HG03469 (cell line): ENCODE measurements around the gene DUS2.

Experiments
- ATAC-seq: cut with Tn5 transposase; IDR thresholded peaks from one replicate; pipeline ENCODE4 v1.9.1; 2021; ENCODE audit warnings: mild to moderate bottlenecking, moderate library complexity, moderate number of reproducible peaks; ENCODE audit not compliant: unreplicated experiment

DUS2 gene

DNA sequence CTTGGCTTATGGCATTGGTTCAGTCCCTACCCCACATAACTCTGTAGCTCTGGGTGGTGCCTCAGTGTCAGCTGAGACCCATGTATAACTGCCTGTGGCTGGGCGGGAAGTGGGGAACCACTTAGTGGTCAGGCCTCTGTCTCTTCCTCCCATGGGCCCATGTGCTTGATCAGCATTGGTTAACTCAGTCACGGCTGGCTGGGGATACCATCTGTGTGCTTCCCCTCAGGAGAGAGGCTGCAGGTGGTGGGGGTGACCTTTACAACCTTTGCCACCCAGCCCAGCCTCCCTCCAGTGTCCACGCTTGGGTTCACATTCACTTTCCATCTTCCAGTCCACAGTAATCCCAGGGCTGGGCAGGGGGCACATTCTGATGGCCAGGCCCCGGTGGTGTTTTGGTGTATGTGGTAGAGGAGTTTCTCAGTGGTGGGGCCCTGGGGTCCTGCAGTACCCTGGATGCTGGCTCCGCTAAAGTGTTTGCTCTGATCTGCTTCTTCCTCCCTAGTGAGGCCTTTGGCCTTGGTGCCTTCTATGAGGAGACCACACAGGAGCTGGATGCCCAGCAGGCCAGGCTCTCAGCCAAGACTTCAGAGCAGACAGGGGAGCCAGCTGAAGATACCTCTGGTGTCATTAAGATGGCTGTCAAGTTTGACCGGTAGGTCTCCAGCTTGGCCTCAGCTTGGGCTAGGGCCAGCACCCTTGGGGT is 51.9 kb downstream of the DUS2 start:
- peak; percentile 63 for ATAC-seq

DNA sequence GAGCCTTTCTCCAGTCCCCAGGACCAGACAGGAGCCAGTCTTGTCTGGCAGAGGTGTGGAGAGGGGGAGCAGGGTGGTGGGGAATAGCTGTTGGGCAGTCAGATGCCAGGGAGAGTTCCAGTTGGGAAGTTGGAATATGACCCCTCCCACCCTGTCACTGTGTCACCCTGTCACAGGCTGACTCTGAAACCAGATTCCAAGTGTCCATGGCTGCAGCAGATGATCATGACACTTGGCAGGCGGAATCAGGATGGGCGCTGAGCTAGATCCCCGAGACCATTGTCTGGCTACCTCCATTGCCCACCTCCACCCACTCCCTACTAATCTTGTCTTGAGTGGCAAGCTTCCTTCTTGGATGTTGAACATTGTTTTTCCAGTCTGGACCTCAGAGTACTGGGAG is 52.9 kb downstream of the DUS2 start:
- ATAC-seq = no peak

DNA sequence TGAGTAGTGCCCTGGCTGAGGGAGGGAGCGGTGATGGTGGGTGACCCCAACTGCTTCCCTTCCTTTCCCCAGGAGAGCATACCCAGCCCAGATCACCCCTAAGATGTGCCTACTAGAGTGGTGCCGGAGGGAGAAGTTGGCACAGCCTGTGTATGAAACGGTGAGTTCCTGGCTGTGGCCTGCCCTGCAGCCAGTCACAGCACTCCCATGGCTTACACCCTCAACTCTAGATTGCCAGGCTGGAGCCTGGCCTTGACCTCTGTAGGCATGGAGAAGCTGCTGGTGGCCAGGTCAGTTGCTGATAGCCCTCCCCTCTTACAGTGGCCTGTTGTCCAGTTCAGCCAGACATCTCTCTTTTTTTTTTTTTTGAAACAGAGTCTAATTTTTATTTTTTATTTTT is 53.5 kb downstream of the DUS2 start:
- no peak for ATAC-seq

DNA sequence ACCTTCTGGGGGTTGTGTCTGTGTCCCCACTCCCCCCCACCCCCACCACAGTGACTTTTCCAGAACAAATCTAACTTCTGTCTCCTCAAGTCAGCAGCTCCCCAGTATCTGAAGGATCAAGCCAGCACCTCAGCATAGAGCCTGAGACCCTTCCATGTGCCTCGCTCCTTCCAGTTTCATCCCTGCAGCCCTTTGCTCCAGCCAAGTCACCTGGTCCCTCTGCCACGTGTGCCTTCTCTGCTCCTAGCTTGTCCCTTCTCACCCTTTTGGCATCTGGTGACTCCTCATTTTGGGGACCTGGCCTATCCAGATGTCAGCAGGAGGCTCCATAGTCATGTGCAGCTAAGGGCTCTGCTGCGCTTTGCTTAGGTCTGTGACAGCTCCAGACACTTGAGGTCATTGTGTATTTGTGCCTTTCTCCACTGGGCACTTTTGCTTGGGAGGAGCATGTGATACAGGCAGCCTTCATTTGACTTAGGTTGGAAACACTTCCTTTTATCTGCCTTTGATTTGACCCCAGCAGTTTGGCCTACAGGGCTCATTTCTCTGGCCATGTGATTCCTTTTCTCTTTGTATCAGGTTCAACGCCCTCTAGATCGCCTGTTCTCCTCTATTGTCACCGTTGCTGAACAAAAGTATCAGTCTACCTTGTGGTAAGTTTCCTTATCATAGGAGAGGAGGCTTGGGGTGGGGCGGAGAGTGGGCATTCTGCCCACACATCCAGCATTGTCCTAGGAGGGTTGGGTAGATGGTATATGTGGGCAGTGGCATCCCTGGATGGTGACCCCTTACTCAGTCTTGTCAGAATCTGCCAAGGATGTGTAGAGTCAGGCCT is 55.0 kb downstream of the DUS2 start:
- no peak for ATAC-seq

DNA sequence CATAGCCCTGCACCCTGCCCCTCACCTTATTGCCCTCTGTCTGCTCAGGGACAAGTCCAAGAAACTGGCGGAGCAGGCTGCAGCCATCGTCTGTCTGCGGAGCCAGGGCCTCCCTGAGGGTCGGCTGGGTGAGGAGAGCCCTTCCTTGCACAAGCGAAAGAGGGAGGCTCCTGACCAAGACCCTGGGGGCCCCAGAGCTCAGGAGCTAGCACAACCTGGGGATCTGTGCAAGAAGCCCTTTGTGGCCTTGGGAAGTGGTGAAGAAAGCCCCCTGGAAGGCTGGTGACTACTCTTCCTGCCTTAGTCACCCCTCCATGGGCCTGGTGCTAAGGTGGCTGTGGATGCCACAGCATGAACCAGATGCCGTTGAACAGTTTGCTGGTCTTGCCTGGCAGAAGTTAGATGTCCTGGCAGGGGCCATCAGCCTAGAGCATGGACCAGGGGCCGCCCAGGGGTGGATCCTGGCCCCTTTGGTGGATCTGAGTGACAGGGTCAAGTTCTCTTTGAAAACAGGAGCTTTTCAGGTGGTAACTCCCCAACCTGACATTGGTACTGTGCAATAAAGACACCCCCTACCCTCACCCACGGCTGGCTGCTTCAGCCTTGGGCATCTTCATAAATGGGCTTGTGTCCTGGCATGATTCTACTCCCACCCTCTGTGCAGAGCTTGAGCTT is 55.8 kb downstream of the DUS2 start:
- ATAC-seq = no peak

DNA sequence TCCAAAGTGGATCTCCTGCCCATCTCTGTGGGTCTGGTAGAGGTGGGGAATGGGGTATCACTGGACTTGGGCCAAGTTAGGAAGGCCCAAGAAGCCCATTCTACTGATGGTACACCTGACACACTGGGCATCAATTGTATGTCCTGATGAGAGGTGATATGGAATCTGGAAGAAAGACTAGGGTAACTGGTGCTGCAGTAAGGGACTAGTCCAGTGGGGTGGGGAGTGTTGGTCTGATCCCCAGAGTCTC is 56.2 kb downstream of the DUS2 start:
- ATAC-seq = no peak

DNA sequence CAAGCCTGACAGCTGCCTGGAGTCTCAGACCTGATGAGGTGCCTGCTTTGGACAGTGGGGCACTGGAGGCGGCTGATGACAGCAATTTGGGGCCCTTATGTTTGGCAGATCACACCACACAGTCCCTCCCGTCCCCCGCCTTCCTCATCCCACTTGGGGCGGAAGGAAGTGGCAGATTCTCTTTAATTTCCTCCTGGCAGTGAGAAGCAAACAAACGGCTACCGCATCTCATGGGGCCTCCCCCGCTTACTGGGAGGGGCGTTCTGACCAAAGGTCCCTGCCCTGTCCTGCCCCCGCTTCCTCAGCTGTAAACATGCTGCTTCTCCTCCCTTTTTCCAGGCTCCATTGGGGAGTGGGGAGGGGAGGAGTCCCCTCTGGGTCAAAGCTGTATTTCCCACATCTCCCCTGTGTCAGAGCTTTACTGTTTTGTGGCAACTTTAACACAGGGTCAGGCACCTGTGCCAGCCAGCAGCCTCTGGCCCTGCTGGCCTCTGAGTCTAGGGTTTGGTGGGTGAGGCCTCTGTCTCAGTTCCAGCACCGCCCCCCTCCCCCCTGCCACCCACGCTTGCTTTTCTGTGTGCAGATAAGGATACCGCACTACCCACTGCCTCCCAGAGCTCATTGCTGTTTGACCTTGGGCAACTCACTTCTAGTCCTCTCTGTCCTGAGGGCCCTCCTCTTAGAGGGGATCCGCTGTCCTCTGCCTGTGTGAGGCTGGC is 56.7 kb downstream of the DUS2 start:
- no peak for ATAC-seq

DNA sequence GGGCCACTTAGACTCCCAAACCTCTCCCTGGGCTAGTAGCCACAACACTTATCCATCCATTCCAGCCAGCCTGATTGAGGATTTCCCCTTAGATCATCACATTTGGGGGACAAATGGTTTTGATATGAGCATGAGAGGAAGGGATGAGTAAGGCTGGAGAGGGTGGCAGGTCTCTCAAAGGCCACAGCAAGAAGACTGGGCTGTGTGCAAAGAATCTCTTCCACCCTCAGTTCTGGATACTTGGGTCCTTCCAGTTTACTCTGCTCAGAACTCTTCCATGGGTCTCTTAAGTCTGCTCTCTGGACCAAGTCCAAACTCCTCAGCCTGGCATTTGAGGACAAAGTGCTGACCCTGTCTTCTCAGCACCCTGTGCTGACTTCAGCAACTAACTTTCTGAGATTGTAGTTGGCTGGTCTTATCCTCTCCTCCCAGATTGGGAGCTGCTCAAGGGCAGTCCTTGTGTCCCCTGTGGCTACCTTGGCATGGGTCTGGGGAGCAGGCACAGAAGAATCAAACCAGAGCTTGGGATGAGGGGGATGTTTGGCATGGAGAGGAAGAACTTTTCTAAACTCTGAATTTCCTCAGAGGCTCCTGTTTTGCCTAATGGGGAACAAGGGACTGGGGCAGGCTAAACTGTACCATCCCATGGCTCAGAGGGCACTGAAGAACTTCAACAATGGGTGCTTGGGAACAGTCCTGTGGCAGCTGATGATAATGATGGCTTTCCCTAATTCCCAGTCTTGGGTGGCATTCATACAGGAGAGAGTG is 59.0 kb downstream of the DUS2 start:
- no peak for ATAC-seq

DNA sequence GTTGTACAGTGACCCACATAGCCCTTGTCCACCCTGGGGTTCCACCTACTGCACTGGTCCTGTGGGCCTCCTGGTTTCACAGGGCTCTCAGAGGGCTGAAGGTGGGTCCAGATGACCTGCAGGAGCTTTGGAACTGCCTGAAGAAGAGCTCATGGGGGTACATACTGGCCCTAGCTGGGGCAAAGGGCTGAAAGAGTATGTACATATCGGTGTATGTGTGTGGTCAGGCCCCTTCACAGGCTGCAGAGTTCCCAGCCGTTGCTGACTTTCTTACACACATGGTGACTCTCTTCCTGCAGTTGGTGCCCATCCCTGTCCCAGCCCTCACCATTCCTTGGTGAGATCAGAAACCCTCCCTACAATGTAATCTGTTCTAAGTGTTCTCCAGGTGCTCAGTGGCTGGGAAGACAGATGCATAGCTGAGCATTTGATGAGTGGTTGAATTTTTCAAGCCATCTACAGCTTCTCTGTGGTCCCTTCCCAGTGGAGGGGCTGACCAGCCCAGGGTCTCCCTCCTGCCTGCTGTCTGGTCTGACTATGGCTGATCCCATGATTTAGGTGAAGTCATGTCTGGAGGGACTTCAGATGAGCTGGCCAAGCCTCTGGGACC is 59.6 kb downstream of the DUS2 start:
- ATAC-seq = no peak

DNA sequence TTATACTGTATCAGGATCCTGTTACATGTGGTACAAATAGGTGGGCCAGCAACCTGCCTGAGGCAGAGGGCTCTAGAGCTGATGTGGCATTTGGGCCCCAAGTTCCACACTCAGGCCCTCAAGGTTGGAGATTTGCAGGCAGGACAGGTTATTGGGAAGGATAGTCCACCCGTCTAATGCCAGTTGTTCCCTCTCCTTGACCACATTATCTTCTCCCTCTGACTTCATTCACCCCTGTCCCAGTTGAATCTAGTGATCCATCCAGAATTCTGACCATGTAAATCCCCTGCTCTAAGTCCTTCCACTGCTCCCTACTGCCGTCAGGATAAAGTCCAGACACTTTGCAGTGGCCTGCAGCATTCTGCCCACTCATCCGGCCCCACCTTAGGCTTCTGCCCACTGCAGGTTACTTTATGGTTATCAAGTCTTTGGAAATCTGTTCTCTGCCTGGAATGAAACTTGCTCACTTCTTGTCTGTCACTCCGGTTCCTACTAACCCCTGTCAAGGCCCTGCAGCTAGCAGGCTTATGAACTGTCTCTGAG is 60.2 kb downstream of the DUS2 start:
- ATAC-seq = no peak

DNA sequence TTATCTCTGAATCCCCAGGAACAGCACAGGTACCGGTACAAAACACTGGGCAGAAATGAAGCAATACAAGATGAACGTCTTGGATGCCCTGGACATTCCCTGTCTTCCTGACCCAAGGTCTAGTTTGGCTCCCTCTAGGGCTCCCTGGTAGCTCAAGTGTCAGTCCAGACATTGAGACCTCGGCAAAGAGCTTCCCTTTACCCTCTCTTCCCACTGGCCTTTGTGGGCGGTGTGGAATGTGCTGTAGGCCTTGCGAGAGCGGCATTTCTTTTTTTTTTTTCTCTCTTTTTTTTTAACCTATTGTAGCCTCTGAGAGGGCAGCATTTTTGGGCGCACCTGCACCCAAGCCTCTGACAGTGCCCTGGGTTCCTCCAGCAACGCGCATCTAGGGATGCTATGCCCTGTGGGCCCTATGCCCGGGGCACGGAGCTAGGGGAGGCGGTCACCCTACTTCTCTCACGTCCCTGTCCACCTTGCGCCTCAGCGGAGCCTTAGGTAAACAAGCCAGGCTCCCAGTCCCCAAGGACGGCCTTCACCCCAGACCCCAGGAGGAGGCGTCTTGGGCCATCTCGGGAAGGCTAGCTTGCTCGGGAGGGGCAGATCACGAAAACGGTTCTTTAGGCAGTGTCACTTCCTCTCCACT is 60.9 kb downstream of the DUS2 start:
- ATAC-seq = no peak

DNA sequence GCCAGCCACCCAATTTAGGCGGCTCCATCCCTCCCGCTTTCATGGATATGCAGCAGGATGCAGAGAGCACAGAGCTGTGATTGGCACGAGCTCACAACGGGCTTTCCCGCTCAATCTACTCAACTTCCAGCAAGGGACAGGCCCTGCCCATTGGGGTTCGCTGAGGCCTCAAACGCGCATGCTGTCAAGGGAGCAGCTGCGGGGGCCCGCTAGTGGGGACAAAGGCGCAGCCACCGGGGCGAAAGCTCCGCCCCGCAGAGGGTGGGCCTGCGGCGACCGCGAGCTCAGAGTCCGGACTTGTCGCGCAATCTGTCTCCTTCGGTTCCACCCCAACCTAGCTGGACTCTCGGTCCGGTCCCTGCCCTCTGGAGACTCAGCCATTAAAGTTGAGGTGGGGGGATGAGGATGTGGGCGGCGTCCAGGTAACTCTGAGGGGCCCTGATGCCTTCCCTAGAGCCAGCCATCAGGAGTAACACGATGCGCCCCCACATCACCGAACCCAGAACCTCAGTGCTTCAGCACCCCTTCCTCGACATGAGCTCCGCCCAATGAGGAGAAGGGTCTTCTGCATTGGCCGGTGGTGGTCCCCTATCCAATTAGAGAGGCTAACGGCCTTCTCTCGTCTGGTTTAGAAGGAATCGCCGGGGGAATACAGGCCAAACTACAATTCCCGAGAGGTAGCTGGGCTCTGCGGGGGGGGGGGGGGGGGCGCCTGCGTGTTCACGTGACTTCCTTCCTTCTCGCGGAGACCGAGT is 61.6 kb downstream of the DUS2 start:
- peak; percentile 32 for ATAC-seq

DNA sequence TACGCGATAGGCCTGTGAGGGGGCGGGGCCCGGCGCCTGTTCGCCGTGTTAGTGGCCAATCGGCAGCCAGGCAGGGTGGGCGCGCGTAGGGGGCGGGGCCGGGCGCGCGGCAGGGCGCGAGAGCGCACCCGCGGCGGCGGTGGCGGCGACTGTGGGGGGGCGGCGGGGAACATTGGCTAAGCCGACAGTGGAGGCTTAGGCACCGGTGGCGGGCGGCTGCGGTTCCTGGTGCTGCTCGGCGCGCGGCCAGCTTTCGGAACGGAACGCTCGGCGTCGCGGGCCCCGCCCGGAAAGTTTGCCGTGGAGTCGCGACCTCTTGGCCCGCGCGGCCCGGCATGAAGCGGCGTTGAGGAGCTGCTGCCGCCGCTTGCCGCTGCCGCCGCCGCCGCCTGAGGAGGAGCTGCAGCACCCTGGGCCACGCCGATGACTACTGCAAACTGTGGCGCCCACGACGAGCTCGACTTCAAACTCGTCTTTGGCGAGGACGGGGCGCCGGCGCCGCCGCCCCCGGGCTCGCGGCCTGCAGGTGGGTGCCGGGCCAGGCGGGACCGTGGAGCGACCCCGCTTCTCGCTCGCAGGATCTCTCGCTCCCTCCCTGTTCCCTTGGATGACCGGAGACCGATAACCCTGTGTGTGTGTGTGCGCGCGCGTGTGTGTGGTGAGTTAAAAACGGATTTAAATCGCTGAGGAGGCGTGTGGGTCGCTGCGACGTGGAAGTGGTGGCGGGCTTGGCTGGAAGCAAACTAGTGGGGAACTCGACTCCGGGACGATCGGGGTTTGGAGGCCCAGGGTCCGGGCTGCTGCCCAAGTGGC is 62.4 kb downstream of the DUS2 start, which contains the start of gene NFATC3:
Gene NFATC3, plus strand, starts transcription at position 112 of the 813 bp plus-strand sequence. Its CDS starts 312 bp downstream, at position 424.
- peak; percentile 29 for ATAC-seq

DNA sequence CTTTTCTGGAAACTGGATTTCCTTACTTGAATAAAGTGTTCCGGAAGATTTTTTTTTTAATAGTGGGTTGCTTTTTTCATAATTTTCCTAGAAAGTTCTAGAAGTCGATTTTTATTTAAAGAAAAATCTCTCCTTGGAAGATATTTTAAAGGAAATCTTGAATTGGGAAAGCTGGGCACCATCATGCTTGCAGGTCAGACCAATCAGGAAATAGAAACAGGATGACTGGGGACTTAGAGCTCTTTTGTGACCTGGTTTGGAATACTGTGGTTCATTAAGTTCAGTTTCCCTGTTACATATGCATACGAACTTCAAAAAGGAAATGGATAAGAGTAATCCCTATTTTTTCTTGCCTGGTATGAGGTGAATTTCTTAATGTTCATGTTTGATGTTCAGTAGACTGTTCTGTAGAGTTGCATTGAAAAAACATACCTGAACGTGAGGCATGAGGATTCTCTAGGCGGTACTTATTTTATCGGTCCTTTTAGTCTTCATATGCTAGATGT is 63.3 kb downstream of the DUS2 start:
- no peak for ATAC-seq

DNA sequence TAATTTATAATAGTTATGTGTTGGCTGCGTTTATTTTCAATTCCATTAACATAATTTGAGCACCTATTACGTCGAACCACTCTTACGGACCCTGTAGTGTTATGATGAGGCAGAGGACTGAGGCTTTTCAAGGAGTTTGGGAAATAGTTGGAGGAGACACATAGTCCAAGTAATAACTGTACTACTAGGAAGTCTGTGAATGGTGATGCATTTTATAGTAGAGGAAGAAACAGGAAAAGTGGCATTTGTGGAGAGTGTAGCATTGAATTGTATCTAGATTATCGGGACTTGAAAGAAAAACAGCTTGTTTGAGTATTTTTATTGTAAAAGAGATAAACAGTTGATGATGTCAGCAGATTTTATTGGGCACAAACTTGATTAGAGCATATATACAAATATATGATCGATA is 63.8 kb downstream of the DUS2 start:
- ATAC-seq = no peak

DNA sequence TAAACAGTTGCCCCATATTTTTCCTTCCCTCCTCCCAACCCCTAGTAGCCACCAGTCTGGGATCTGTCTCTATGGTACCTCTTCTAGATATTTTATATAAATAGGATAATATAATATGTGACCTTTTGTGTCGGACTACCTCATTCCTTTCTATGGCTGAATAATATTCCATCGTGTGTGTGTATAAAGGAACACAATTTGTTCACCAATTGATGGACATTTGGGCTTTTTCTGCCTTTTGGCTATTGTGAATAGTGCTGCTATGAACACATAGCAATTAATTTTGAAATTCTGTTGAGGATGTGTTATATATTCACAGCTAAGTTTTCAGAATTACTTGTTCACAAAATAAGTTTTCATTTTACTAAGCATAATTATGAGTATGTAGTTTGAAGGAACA is 64.6 kb downstream of the DUS2 start:
- ATAC-seq = no peak

DNA sequence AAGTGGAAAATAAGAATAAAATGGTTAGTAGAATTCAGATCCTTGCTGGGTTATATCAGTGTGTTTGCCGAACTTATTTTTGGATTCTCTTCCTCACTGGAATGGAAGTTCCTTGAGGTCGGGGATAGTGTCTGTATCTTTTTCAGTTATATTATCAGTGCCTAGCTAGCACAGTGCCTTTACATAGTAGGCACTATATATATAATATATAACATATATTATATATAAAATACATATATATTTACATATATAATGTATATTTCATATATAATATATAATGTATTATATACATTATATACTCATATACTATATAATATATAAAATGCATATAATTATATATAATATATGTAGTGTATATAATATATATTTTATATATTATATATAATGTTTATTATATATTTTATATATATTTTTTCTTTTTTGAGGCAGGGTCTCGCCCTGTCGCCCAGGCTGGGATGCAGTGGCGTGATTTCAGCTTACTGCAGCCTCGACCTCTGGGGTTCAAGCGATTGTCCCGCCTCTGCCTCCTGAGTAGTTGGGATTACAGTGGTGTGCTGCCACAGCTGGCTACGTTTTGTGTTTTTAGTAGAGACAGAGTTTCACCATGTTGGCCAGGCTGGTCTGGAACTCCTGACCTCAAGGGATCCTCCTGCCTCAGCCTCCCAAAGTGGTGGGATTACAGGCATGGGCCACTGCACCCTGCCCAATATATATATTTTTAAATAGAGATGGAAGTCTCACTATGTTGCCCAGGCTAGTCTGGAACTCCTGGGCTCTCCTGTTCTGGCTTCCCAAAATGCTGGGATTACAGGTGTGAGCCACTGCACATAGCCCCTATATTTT is 65.3 kb downstream of the DUS2 start:
- ATAC-seq = no peak
